GM12878 (cell line): ENCODE measurements around the gene GPBAR1. TPM values are rescaled to one million over a fixed set of nuclear protein-coding genes. Genes with fewer than 3 reads are reported as not detected.

Experiments
- BCL11A ChIP-seq: IDR thresholded peaks from 2 replicates; pipeline ENCODE4 v1.6.1; 2011; ENCODE audit warnings: low read depth, low read length
- CEBPB ChIP-seq, 2 experiments: fragments of 150-350 bp in 1 of 2; IDR thresholded peaks; 2 replicates each; pipeline ENCODE4 v1.6.1; 2012 to 2014; ENCODE audit warnings: low read depth in 2 of 2, low read length in 2 of 2, borderline replicate concordance in 1 of 2, inconsistent platforms in 1 of 2
- CHD2 ChIP-seq: IDR thresholded peaks from 2 replicates; pipeline ENCODE4 v1.6.1; 2011; ENCODE audit warnings: low read depth, low read length, improper control_type of control experiment, borderline replicate concordance
- CREB1 ChIP-seq: IDR thresholded peaks from 2 replicates; pipeline ENCODE4 v1.6.1; 2012; ENCODE audit warnings: low read depth, mild to moderate bottlenecking, inconsistent platforms
- EP300 ChIP-seq, 2 experiments: fragments of 150-350 bp in 1 of 2; IDR thresholded peaks; 2 replicates each; pipeline ENCODE4 v1.6.1; 2011 to 2012; ENCODE audit warnings: low read depth in 2 of 2, low read length in 2 of 2, borderline replicate concordance in 1 of 2, improper control_type of control experiment in 1 of 2, inconsistent platforms in 1 of 2; ENCODE audit not compliant: control insufficient read depth in 1 of 2
- EZH2 ChIP-seq: IDR thresholded peaks from 2 replicates; pipeline ENCODE4 v1.6.1; 2012; ENCODE audit warnings: low read depth, mild to moderate bottlenecking, control low read depth, inconsistent platforms, low read length, borderline replicate concordance; ENCODE audit not compliant: control insufficient read depth
- HCFC1 ChIP-seq: fragments of 150-350 bp; IDR thresholded peaks from 2 replicates; pipeline ENCODE4 v1.6.1; 2014; ENCODE audit warnings: low read length
- HDAC6 ChIP-seq: fragments of 200-600 bp; sonication (generic); IDR thresholded peaks from one replicate; pipeline ENCODE4 v1.8.0; 2017; ENCODE audit warnings: antibody characterized with exemption; ENCODE audit not compliant: unreplicated experiment
- KAT2A ChIP-seq: conservative IDR thresholded peaks from 2 replicates; pipeline ENCODE4 v1.6.1; 2011; ENCODE audit warnings: low read depth, low read length; ENCODE audit not compliant: control insufficient read depth
- NFXL1 ChIP-seq: fragments of 450-650 bp; IDR thresholded peaks from 2 replicates; pipeline ENCODE4 v1.6.1; 2017; ENCODE audit warnings: antibody characterized with exemption, mild to moderate bottlenecking, borderline replicate concordance
- PBX3 ChIP-seq: IDR thresholded peaks from 2 replicates; pipeline ENCODE4 v1.6.1; 2011; ENCODE audit warnings: mild to moderate bottlenecking, low read depth, low read length, moderate library complexity; ENCODE audit not compliant: insufficient replicate concordance
- POLR2AphosphoS5 ChIP-seq: IDR thresholded peaks from 2 replicates; pipeline ENCODE4 v1.6.1; 2011; ENCODE audit warnings: mild to moderate bottlenecking, low read length, inconsistent platforms
- RAD51 ChIP-seq: fragments of 450-650 bp; IDR thresholded peaks from 2 replicates; pipeline ENCODE4 v1.6.1; 2016; ENCODE audit warnings: moderate library complexity, mild to moderate bottlenecking, inconsistent platforms
- RELA ChIP-seq: fragments of 450-650 bp; IDR thresholded peaks from 2 replicates; pipeline ENCODE4 v1.8.0; 2014; ENCODE audit warnings: borderline replicate concordance; ENCODE audit not compliant: partially characterized antibody
- RELB ChIP-seq: fragments of 450-650 bp; IDR thresholded peaks from 2 replicates; pipeline ENCODE4 v1.6.1; 2017; ENCODE audit warnings: low read depth, mild to moderate bottlenecking, moderate library complexity
- RFX5 ChIP-seq: IDR thresholded peaks from 2 replicates; pipeline ENCODE4 v1.6.1; 2011; ENCODE audit warnings: low read depth, low read length, improper control_type of control experiment
- SKIL ChIP-seq: fragments of 450-650 bp; IDR thresholded peaks from 2 replicates; pipeline ENCODE4 v1.6.1; 2017; ENCODE audit warnings: mild to moderate bottlenecking, low read depth, inconsistent platforms; ENCODE audit not compliant: poor library complexity, severe bottlenecking
- SMARCA5 ChIP-seq: fragments of 450-650 bp; IDR thresholded peaks from 2 replicates; pipeline ENCODE4 v1.6.1; 2017; ENCODE audit warnings: mild to moderate bottlenecking
- TCF7 ChIP-seq: IDR thresholded peaks from 2 replicates; pipeline ENCODE4 v1.6.1; 2014; ENCODE audit warnings: antibody characterized with exemption, borderline replicate concordance
- YY1 ChIP-seq: IDR thresholded peaks from 2 replicates; pipeline ENCODE4 v1.6.1; 2011; ENCODE audit warnings: low read depth, mild to moderate bottlenecking, low read length
- ZBTB33 ChIP-seq: fragments of 450-650 bp; IDR thresholded peaks from 2 replicates; pipeline ENCODE4 v1.6.1; 2017; ENCODE audit warnings: mild to moderate bottlenecking
- ZNF217 ChIP-seq: fragments of 450-650 bp; IDR thresholded peaks from 2 replicates; pipeline ENCODE4 v1.6.1; 2017; ENCODE audit warnings: antibody characterized with exemption, mild to moderate bottlenecking
- ZNF274 ChIP-seq: IDR thresholded peaks from one replicate; pipeline ENCODE4 v1.8.0; 2011; ENCODE audit not compliant: insufficient read length, insufficient read depth
- polyA plus RNA-seq, 11 experiments: library from polyadenylated mRNA; depleted of rRNA in 4 of 11; unstranded in 6 of 11; stranded (reverse) in 5 of 11; fragments of >200 nt; fragmentation: Nextera tagmentation in 4 of 11; fragmentation: Illumina TruSeq in 1 of 11; extraction: Ambion mirVana in 4 of 11; extraction: Trizol in 1 of 11; gene quantifications; 1 replicate in 1 of 11; 2 replicates in 10 of 11; pipeline versions ENCODE4 v1.2.1 to v1.2.3, GENCODE V29; 2011 to 2016; ENCODE audit warnings: inconsistent platforms in 2 of 11, missing spikeins in 2 of 11, low read depth in 1 of 11
- total RNA-seq, 4 experiments: library from RNA; depleted of rRNA in 3 of 4; stranded (reverse); fragments of >200 nt in 3 of 4; fragmentation: Illumina TruSeq in 1 of 4; extraction: Trizol in 1 of 4; gene quantifications; 2 replicates each; pipeline versions ENCODE4 v1.2.1 to v1.2.3, GENCODE V29; 2013 to 2021

Gene GPBAR1
- total and polyA plus RNA-seq, 10 of the 15 experiments (the other 5 are each of a cell fraction or from before 2014, with no cell fraction given): 0.03 to 0.36 (median 0.11) TPM; not detected in 3

- TF ChIP-seq PBX3 (peak; percentile 91), ZBTB33 (no peak), EP300 (IDR thresholded peaks at IDR 0.05; ENCODE audit: borderline replicate concordance in 1 of 2, control insufficient read depth in 1 of 2, low read depth in 2 of 2, low read length in 2 of 2) (no peak), CEBPB (IDR thresholded peaks at IDR 0.05; ENCODE audit: borderline replicate concordance in 1 of 2, low read depth in 2 of 2, low read length in 2 of 2) (no peak), NFXL1 (no peak), RFX5 (peak; percentile 37; the same call in 1 of the 2 replicates), CHD2 (peak; percentile 28; the same call in 1 of the 2 replicates), ZNF274 (no peak), RELA (peak; percentile 39), HCFC1 (peak; percentile 37), YY1 (0 out of 2 replicates have a peak, but pooled peaks have one; percentile 17), BCL11A (no peak), KAT2A (no peak), SMARCA5 (peak; percentile 64; the same call in 1 of the 2 replicates), ZNF217 (no peak), POLR2AphosphoS5 (peak; percentile 47), EZH2 (no peak), RELB (peak; percentile 90), RAD51 (peak; percentile 44; the same call in 1 of the 2 replicates), HDAC6 (no peak), SKIL (peak; percentile 50), TCF7 (no peak), CREB1 (0 out of 2 replicates have a peak, but pooled peaks have one; percentile 46)
Observed at GRCh38 chr2:218286570-218287459, 26.0 kb downstream of the GPBAR1 start (continued).
